Measurements from ENCODE around the gene UGGT2.

DNA sequence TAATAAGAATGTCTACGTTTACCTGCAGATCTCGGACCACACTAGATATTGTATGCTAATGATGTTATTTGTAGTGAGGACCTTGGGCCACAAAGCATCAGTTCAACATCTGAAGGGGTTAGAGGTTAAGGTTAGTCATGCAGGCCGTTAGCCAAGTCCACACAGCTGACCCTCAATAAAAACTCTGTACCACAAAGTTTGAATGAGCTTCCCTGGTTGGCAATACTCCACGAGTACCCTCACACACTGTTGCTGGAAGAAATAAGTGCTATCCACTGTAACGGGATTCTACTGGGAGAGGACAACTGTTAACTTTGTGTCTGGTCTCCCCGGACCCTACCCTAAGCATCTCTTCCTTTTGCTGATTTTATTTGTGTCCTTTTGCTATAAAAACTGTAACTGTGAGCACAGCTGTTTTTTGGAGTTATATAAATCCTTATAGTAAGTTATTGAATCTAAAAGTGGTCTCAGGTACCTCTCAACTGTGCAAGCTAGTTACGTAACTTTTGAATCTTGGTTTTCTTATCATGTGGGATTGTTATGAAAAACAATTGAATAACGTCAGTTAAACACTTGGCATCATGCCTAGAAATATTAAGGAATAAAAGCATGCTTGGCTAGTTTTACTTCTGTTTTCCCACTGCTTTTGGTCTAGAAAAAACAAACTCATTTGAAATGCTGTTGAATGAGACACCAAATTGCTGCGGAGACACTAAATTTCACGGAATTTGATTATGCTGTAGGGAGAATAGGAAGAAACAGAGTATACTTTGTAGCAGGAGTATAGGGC is 194.7 kb downstream of the UGGT2 start:
- TF ChIP-seq POLR2A (IDR thresholded peaks at IDR 0.05; ENCODE audit: low read length) (no peak), GATA1 (IDR thresholded peaks at IDR 0.05; ENCODE audit: low read depth, low read length) (no peak)

Measured in erythroblast (primary cell).